Right atrium auricular region (tissue), 2 donors: ENCODE data around the gene TCIRG1. TPM values are rescaled to one million over a fixed set of nuclear protein-coding genes. Genes with fewer than 3 reads are reported as not detected.

Experiments
- DNase-seq: peaks from one replicate; pipeline ENCODE4 v3.0.0-alpha.2; 2019; ENCODE audit warnings: low spot score
- H3K27ac ChIP-seq, 2 donors: fragments of 200-600 bp; sonication (generic); 1 replicate in 1 of 2; 2 replicates in 1 of 2; pipeline ENCODE4 v1.5.1; 2016 to 2019
- H3K27me3 ChIP-seq, 2 donors: fragments of 200-600 bp; sonication (generic); one replicate each; pipeline versions ENCODE4 v1.5.1 to v1.6.0; 2017 to 2019
- H3K36me3 ChIP-seq: fragments of 200-600 bp; sonication (generic); one replicate; pipeline ENCODE4 v1.5.1; 2016
- H3K4me1 ChIP-seq, 2 donors: fragments of 200-600 bp; sonication (generic); one replicate each; pipeline versions ENCODE4 v1.5.1 to v1.6.0; 2017 to 2019
- H3K4me3 ChIP-seq, 2 donors: fragments of 200-600 bp; sonication (generic); 1 replicate in 1 of 2; 2 replicates in 1 of 2; pipeline ENCODE4 v1.5.1; 2017 to 2019; ENCODE audit warnings: mild to moderate bottlenecking in 1 of 2, moderate library complexity in 1 of 2
- H3K9me3 ChIP-seq, 2 donors: fragments of 200-600 bp; sonication (generic); one replicate each; pipeline ENCODE4 v1.5.1; 2019
- total RNA-seq, 2 donors: library from RNA; depleted of rRNA; stranded (reverse); fragments of >200 nt; gene quantifications; one replicate each; pipeline ENCODE4 v1.1.0, GENCODE V29; 2016
- TF ChIP-seq, protein P1 (sequence below), 2 donors: fragments of 200-600 bp; sonication (generic); IDR thresholded peaks; one replicate each; pipeline ENCODE4 v1.5.1; 2019; ENCODE audit warnings: antibody characterized with exemption in 2 of 2

TCIRG1 gene
- total RNA-seq, 2 donors from 2014 or later = 19.2 to 50.7 TPM

DNA sequence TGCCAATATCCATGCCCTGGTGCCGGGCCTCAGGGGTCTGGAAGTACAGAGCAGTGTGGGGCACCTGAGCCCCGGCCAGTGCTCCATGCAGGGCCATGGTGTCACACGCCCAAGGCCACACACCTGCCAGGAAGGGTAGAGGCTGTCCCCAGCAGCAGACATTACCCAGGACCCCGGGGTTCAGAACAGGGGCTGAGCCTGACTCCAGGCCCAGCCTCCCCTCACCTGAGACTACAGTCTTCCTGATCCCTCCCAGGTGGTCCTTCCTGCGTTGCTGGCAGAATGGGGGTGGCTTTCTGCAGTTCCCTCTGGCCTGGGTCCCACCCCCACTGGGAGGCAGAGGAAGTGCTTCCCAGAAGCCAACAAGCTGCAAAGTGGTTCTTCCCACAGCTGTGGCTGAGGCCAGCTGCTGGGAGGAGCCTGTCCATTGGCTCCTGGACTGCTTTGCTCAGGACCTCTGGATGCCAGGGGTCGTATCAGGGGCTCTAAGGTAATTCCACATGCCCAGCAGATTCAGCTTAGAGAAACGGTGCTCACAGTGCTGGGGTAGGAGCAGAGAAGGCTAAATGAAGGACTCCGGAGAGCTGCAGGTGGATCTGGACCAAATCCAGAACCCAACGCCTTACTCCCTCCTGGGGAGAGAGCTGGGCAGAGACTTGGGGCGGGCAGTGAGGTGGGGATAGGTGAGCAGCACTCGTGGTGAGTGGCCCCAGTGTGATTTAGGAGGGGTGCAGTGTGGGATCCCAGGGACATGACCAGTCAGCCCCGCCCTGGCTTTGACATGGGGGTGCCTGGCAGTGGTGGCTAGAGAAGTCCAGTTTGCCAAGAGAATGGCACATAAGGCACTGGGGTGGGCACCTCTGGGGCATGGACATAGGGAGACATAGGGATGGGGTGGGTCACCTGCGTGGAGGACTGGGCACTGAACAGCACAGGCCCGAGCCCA is 12.6 kb downstream of the TCIRG1 start:
- Histone ChIP-seq H3K27me3 (no peaks in the 10 kb centered on the region), H3K9me3 (no peaks in the 10 kb centered on the region), H3K4me3 (no peak overlapping the region), H3K4me1 (no peaks in the 10 kb centered on the region), H3K36me3 (peaks cover 29% of the 10 kb centered on the region), H3K27ac (no peak overlapping the region)
- TF ChIP-seq, protein P1, sequence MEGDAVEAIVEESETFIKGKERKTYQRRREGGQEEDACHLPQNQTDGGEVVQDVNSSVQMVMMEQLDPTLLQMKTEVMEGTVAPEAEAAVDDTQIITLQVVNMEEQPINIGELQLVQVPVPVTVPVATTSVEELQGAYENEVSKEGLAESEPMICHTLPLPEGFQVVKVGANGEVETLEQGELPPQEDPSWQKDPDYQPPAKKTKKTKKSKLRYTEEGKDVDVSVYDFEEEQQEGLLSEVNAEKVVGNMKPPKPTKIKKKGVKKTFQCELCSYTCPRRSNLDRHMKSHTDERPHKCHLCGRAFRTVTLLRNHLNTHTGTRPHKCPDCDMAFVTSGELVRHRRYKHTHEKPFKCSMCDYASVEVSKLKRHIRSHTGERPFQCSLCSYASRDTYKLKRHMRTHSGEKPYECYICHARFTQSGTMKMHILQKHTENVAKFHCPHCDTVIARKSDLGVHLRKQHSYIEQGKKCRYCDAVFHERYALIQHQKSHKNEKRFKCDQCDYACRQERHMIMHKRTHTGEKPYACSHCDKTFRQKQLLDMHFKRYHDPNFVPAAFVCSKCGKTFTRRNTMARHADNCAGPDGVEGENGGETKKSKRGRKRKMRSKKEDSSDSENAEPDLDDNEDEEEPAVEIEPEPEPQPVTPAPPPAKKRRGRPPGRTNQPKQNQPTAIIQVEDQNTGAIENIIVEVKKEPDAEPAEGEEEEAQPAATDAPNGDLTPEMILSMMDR (IDR thresholded peaks at IDR 0.05) = no peak
- DNase-seq = no peak

DNA sequence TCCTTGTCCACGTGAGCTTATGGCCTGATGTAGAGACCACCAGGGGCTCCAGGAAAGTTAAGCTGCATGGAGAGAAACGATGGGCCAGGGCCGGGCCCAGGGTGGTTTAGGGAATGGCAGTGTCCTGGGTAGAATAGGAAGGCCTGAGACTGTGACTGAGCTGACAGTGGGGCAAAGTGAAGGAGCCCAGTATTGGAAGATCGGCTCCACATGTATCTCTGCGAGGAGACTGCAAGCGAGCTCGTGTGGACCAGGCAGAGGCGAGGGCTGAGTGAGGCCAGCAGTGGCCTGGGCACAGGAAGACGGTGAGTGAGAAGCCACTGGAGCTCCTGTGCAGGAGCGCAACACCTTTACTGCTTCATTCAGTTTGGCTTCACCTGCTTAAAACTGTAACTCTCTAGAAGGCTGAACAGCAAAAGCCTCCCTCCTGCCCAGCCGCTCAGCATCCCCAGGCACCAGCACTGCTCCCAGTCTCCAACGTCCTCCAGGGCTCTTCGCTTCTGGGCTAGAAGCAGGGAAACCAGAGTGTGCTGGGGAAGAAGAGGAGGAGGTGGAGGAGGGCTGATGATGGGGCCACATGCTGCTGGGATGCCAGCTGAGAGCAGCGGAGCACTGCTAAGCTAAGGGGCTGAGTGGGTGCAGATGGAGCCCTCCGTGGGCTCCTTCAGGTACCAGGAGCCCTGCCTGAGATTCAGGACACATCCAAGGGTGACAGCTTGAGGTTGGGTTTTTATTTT is 13.5 kb downstream of the TCIRG1 start:
- Histone ChIP-seq H3K27ac (no peak overlapping the region), H3K4me3 (no peak overlapping the region), H3K9me3 (no peaks in the 10 kb centered on the region), H3K36me3 (peaks cover 29% of the 10 kb centered on the region), H3K4me1 (no peaks in the 10 kb centered on the region), H3K27me3 (no peaks in the 10 kb centered on the region)
- no peak for DNase-seq
- TF ChIP-seq, protein P1 (IDR thresholded peaks at IDR 0.05) = no peak

DNA sequence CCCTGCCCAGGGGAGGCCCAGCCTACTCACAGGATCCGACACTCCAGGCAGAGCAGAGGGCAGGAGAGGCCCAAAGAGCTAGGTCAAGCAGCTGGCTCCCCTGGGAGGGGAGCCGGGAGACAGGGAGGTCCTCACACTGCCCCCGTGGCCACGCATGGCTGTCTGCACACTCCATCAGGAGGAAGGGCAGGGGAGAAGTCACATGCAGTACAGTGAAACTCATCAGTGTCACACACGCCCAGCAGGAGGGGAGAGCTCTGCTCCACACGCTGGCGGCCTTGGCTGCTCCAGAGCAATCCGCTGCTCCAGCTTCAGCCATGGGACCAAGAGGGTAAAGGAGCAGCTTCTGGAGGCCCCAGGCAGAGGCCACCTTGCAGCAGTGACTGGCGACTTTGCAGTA is 14.3 kb downstream of the TCIRG1 start:
- no peak for DNase-seq
- Histone ChIP-seq H3K9me3 (no peaks in the 10 kb centered on the region), H3K4me3 (no peak overlapping the region), H3K4me1 (no peaks in the 10 kb centered on the region), H3K36me3 (peaks cover 29% of the 10 kb centered on the region), H3K27me3 (no peaks in the 10 kb centered on the region), H3K27ac (no peak overlapping the region)
- TF ChIP-seq, protein P1 (IDR thresholded peaks at IDR 0.05) = no peak

DNA sequence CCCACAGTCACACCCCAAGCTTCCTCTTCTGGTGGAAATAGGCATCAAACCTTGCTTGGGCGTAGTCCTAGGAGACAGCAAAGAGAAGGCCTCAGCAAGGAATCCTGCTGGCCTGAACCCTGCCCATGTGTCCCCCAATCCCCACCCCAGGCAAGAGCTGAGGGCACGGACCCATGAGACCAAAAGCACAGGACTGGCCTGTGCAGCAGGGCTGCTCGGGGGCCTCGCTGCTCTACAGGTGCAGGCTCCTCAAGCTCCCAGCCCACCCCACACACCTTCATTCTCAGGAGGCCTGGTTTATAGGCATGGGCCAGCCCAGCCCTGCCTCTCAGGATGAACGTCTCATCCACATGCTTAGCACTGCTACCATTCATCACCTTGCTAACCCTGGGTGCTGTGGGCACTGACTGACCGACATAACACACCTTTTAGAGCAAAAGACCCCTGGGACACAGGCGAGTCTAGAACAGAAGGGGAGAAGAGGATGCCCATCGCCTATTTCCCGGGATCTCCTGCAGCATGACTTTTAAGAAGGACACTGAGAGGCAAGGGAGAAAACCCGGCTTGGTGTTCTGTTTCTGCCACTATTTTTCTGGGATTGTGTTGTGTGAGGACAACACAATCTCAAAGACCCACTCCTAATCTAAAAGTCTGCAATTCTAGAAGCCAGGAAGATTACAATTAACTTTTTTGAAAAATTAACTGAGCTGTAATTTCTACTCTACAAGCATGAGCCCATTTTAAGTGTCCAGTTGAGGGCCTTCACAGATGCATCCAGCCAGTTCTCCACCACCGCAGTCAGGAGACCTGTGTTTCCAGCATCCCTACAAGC is 15.4 kb downstream of the TCIRG1 start:
- Histone ChIP-seq H3K27me3 (no peaks in the 10 kb centered on the region), H3K4me3 (no peak overlapping the region), H3K36me3 (peaks cover 28% of the 10 kb centered on the region), H3K4me1 (no peaks in the 10 kb centered on the region), H3K9me3 (no peaks in the 10 kb centered on the region), H3K27ac (no peak overlapping the region)
- DNase-seq = no peak
- TF ChIP-seq, protein P1 (IDR thresholded peaks at IDR 0.05) = no peak
